GM12874 (cell line): ENCODE results near the gene PDXP.

Experiments
- TF ChIP-seq, protein P1 (sequence below): IDR thresholded peaks from 2 replicates; pipeline ENCODE4 v1.5.1; 2011; ENCODE audit warnings: low read depth, mild to moderate bottlenecking, control low read depth, low read length, moderate library complexity; ENCODE audit not compliant: insufficient read depth

Gene PDXP

DNA sequence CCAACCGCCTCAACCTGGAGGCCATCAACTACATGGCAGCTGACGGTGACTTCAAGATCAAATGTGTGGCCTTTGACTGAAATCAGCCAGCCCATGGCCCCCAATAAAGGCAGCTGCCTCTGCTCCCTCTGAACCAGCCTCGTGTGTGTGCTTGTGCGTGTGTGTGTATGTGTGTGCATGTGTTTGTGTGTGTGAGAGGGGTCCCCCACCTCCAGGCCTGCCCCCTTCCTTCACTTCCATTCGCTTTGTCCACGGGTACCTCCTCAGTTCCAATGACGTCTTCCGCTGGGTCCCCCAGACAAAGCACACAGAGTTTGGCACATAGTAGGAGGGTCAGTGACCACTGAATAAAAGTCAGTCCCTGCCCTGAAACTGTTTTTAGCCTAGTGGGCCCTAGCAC is 21.1 kb downstream of the PDXP start:
- TF ChIP-seq, protein P1, sequence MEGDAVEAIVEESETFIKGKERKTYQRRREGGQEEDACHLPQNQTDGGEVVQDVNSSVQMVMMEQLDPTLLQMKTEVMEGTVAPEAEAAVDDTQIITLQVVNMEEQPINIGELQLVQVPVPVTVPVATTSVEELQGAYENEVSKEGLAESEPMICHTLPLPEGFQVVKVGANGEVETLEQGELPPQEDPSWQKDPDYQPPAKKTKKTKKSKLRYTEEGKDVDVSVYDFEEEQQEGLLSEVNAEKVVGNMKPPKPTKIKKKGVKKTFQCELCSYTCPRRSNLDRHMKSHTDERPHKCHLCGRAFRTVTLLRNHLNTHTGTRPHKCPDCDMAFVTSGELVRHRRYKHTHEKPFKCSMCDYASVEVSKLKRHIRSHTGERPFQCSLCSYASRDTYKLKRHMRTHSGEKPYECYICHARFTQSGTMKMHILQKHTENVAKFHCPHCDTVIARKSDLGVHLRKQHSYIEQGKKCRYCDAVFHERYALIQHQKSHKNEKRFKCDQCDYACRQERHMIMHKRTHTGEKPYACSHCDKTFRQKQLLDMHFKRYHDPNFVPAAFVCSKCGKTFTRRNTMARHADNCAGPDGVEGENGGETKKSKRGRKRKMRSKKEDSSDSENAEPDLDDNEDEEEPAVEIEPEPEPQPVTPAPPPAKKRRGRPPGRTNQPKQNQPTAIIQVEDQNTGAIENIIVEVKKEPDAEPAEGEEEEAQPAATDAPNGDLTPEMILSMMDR = no peak

DNA sequence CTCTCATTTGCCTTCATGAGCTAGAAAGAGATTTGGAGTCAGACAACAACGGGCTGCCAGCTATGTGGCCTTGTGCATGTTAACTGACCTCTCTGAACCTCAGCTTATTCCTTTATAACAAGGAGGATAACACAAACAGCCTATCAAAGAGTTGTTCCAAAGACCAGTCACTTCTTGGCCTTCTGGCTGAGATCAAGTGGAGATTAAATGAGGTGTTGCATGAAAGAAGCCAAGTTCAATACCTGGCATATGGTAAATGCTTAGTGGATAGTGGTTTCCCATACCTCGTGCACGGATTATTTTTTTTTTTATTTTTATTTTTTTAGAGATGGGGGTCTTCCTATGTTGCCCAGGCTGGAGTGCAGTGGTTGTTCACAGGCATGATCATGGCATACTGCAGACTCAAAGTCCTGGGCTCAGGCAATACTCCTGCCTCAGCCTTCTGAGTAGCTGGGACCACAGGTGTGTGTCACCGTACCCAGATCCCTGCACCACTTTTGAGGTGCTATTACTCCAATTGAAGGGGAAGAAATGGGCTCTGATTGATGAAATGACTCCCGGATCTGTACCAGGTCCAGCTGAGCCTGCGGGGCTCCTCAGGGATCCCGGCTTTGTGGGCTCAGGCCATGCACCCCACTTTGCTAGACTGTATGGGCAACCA is 21.8 kb downstream of the PDXP start:
- TF ChIP-seq, protein P1 = no peak

DNA sequence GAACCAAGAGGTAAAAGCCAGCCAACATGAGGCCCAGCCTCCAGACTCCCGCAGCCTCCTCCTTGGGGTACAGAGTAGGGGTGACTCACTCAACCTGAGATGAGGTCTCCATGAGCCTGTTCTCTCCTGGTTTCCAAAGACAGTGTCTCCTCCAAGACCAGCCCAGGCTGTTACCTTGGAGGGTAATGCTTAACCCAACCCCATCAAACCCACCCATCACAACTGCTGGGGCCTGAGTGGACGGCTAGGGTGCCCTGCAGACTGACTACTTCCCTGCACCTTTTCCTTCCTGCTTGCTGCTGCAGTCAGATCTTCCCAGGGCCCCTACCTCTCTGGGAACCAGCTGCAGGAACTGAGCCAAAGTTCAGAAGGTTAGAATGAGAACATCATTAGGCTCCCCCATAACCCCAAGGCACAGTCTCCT is 22.5 kb downstream of the PDXP start:
- TF ChIP-seq, protein P1 = no peak

DNA sequence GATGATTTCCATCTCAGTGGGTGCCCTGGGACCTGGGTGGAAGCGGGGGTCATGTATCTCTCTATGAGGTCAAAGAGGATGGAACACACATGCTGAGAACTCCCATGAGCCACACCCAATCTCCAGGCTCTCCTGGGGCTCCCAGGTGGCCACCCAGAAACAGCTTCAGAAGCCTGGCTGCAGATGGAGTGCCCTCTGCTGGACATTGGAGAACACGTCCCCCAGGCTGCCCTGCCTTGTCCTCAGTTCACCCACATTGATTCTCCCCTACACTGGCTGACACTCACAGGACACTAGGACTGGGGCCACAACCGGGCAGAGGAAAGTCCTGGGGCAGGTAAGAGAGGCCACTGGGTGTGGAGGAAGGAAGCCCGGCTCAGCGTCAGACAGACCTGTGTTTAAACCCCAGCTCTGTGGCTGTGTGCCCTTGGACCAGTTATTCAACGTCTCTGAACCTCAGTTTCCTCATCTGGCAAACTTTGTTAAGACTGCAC is 23.1 kb downstream of the PDXP start:
- TF ChIP-seq, protein P1 = peak; percentile 92

DNA sequence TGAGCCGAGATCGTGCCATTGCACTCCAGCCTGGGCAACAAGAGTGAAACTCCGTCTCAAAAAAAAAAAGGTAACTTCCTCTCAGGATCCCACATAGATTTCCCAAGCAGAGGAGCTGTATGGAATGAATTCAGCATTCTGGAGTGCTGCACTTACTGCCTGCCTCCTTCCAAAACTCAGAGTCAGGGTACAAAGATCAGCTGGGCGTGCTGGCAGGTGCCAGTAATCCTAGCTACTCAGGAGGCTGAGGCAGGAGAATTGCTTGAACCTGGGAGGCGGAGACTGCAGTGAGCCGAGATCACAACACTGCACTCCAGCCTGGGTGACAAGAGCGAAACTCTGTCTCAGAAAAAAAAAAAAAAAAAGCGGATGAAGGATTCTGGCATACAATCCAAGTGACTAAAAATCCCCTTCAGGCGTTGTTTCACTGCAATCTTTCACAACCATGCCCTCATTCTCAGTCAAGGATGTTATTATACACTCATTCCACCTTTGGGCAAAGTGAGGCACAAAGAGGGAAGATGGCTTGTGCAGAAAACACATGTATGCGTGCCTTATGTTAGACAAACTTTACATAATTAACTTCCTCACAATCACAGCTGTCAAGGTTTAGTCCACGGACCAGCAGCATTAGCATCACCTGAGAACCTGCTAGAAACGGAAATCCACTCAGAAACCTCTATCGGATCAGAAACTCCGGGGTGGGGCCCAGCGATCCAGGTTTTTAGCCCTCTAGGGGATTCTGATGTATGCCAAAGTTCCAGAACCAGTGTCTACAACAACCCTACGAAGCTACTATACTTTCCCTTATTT is 26.5 kb downstream of the PDXP start:
- TF ChIP-seq, protein P1 = no peak

DNA sequence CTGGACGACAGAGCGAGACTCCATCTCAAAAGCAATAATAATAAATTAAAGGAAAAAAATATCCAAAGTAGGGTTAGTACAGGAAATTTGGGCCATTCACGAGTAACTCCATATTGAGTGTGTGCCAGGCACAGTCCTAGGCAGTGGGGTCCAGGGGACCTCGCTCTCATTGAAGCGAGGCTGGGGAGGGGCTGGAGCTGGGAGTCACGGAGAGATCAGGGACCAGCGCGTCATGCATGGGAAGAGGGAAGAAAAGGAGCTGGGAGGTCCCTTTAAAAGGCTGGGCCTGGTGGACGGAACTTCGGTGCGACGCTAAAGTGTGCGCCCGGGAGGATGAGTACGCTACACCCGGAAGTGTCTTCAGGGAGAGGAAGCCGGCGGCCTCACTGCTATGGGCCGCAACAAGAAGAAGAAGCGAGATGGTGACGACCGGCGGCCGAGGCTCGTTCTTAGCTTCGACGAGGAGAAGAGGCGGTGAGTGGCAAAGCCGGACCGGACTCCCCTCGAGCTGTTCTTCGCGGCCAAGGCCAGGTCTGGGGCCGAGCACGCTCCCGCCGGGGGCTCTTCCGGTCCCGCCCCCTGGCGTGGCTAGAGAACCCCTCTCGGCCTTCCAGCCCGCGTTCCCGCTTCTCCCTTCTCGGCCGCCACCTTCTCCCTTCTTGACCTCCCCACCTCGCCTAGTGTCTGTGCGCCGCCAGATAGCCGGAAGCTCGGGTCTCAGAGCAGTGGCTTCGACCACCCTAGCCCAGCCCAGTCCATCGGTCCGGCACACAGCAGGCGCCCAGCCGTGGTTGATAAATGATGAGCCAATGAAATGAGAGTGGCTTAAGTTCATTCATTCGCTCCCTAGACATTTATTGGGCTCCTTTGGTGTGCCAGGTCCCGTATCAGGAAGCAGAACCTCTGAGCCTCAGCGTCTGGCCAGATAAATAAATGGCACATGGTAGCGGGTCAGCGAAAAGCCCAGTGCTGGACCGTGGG is 27.8 kb downstream of the PDXP start, which contains the start of gene NOL12:
Gene NOL12 (plus strand): TSS at position 342 of the 981 bp plus-strand sequence. CDS start 50 bp downstream, at position 392.
- TF ChIP-seq, protein P1 = no peak
